Measurements from ENCODE around the gene KIAA1586.

KIAA1586 gene

DNA sequence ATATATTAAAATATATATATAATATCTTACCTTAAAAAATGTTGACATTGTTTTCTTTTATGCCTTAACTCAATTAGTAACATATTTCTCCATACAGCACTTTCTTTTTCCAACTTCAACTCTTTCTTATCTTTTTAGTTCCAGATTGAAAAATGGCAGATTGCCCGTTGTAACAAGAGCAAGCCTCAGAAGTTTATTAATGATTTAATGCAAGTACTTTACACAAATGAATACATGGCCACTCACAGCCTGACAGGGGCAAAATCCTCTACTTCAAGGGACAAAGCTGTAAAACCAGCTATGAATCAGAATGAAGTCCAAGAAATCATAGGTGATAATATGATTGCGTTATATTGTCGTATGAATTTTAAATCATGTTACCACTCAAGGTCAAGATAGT lies 29.4 kb upstream of the KIAA1586 start:
- Histone ChIP-seq H3K18ac (ENCODE audit: low read length) (no peak overlapping the region), H3K4me2 (ENCODE audit: low read length) (no peak overlapping the region), H3K27ac (ENCODE audit: low read depth, low read length) (no peak overlapping the region), H3K36me3 (ENCODE audit: control insufficient read depth in 1 of 2, insufficient read depth in 2 of 2, low read length in 2 of 2) (no peaks in the 10 kb centered on the region), H2AFZ (ENCODE audit: insufficient read depth, low read length, poor library complexity) (no peak overlapping the region), H3K4me3 (ENCODE audit: low read depth, low read length) (no peak overlapping the region), H3K4ac (ENCODE audit: low read depth, low read length) (no peak overlapping the region), H3K9me3 (ENCODE audit: insufficient read depth, low read depth, low read length) (no peaks in the 10 kb centered on the region), H2BK120ac (ENCODE audit: insufficient read depth, low read length, poor library complexity) (no peak overlapping the region), H3K79me1 (ENCODE audit: low read length) (peaks cover 3% of the 10 kb centered on the region), H4K91ac (ENCODE audit: low read depth, low read length) (no peak overlapping the region), H2BK5ac (ENCODE audit: low read depth, low read length, poor library complexity) (no peak overlapping the region), H2BK12ac (ENCODE audit: low read length) (no peak overlapping the region), H3K14ac (ENCODE audit: low read length) (no peak overlapping the region), H3K79me2 (ENCODE audit: control insufficient read depth, insufficient read depth, low read length, poor library complexity) (no peaks in the 10 kb centered on the region), H3K27me3 (ENCODE audit: insufficient read depth, low read length) (no peaks in the 10 kb centered on the region), H4K8ac (ENCODE audit: low read depth, low read length) (no peak overlapping the region), H2AK5ac (ENCODE audit: low read length) (no peak overlapping the region), H3K23ac (ENCODE audit: low read length) (no peak overlapping the region), H3K9ac (ENCODE audit: low read length) (no peak overlapping the region), H3K4me1 (ENCODE audit: control insufficient read depth in 1 of 2, insufficient read depth in 2 of 2, low read length in 2 of 2) (peaks cover 6 to 9% of the 10 kb centered on the region in 2 experiments), H4K12ac (ENCODE audit: low read depth, low read length) (no peak overlapping the region)
- WGBS (ENCODE audit: extremely low coverage, insufficient coverage, insufficient read length) = no CpG with 5 or more reads among the region's 3 CpGs
- DNase-seq = no peak

GRCh38 chr6:57017841-57018240 lies 28.7 kb upstream of the KIAA1586 start:
- no peak overlapping the region for H4K91ac ChIP-seq (ENCODE audit: low read depth, low read length)
- no peaks in the 10 kb centered on the region for H3K79me2 ChIP-seq (ENCODE audit: control insufficient read depth, insufficient read depth, low read length, poor library complexity)
- no peak overlapping the region for H4K8ac ChIP-seq (ENCODE audit: low read depth, low read length)
- no CpG with 5 or more reads among the region's 1 CpG for WGBS (ENCODE audit: extremely low coverage, insufficient coverage, insufficient read length)
- H3K36me3 ChIP-seq (ENCODE audit: control insufficient read depth in 1 of 2, insufficient read depth in 2 of 2, low read length in 2 of 2) = no peaks in the 10 kb centered on the region
- H2BK12ac ChIP-seq (ENCODE audit: low read length) = no peak overlapping the region
- H3K4me1 ChIP-seq (ENCODE audit: control insufficient read depth in 1 of 2, insufficient read depth in 2 of 2, low read length in 2 of 2) = peaks cover 6 to 7% of the 10 kb centered on the region in 2 experiments
- no peak overlapping the region for H3K4me3 ChIP-seq (ENCODE audit: low read depth, low read length)
- no peak overlapping the region for H3K18ac ChIP-seq (ENCODE audit: low read length)
- no peaks in the 10 kb centered on the region for H3K27me3 ChIP-seq (ENCODE audit: insufficient read depth, low read length)
- H3K4me2 ChIP-seq (ENCODE audit: low read length) = no peak overlapping the region
- H3K27ac ChIP-seq (ENCODE audit: low read depth, low read length) = no peak overlapping the region
- H3K14ac ChIP-seq (ENCODE audit: low read length) = no peak overlapping the region
- H3K23ac ChIP-seq (ENCODE audit: low read length) = no peak overlapping the region
- H3K9ac ChIP-seq (ENCODE audit: low read length) = no peak overlapping the region
- no peak overlapping the region for H3K4ac ChIP-seq (ENCODE audit: low read depth, low read length)
- H3K79me1 ChIP-seq (ENCODE audit: low read length) = peaks cover 2% of the 10 kb centered on the region
- no peaks in the 10 kb centered on the region for H3K9me3 ChIP-seq (ENCODE audit: insufficient read depth, low read depth, low read length)
- H2BK120ac ChIP-seq (ENCODE audit: insufficient read depth, low read length, poor library complexity) = no peak overlapping the region
- no peak overlapping the region for H2BK5ac ChIP-seq (ENCODE audit: low read depth, low read length, poor library complexity)
- no peak overlapping the region for H2AFZ ChIP-seq (ENCODE audit: insufficient read depth, low read length, poor library complexity)
- H2AK5ac ChIP-seq (ENCODE audit: low read length) = no peak overlapping the region
- no peak for DNase-seq
- H4K12ac ChIP-seq (ENCODE audit: low read depth, low read length) = no peak overlapping the region

- no peak overlapping the region for H4K91ac ChIP-seq (ENCODE audit: low read depth, low read length)
Observed at GRCh38 chr6:57019434-57019833, 27.1 kb upstream of the KIAA1586 start.

GRCh38 chr6:57021086-57021720 lies 25.3 kb upstream of the KIAA1586 start:
- Histone ChIP-seq H2BK120ac (ENCODE audit: insufficient read depth, low read length, poor library complexity) (peak overlapping the region; percentile 46), H3K18ac (ENCODE audit: low read length) (no peak overlapping the region), H3K79me2 (ENCODE audit: control insufficient read depth, insufficient read depth, low read length, poor library complexity) (no peaks in the 10 kb centered on the region), H4K12ac (ENCODE audit: low read depth, low read length) (no peak overlapping the region), H3K4me3 (ENCODE audit: low read depth, low read length) (no peak overlapping the region), H2AFZ (ENCODE audit: insufficient read depth, low read length, poor library complexity) (no peak overlapping the region), H3K27ac (ENCODE audit: low read depth, low read length) (no peak overlapping the region), H3K9ac (ENCODE audit: low read length) (no peak overlapping the region), H3K4me1 (ENCODE audit: control insufficient read depth in 1 of 2, insufficient read depth in 2 of 2, low read length in 2 of 2) (no peaks in the 10 kb centered on the region), H3K9me3 (ENCODE audit: insufficient read depth, low read depth, low read length) (no peaks in the 10 kb centered on the region), H3K27me3 (ENCODE audit: insufficient read depth, low read length) (no peaks in the 10 kb centered on the region), H3K23ac (ENCODE audit: low read length) (no peak overlapping the region), H2AK5ac (ENCODE audit: low read length) (no peak overlapping the region), H4K8ac (ENCODE audit: low read depth, low read length) (peak overlapping the region; percentile 58), H2BK12ac (ENCODE audit: low read length) (peak overlapping the region; percentile 87), H3K14ac (ENCODE audit: low read length) (no peak overlapping the region), H2BK5ac (ENCODE audit: low read depth, low read length, poor library complexity) (no peak overlapping the region), H3K79me1 (ENCODE audit: low read length) (no peaks in the 10 kb centered on the region), H3K4ac (ENCODE audit: low read depth, low read length) (no peak overlapping the region), H3K36me3 (ENCODE audit: control insufficient read depth in 1 of 2, insufficient read depth in 2 of 2, low read length in 2 of 2) (no peaks in the 10 kb centered on the region), H3K4me2 (ENCODE audit: low read length) (no peak overlapping the region), H4K91ac (ENCODE audit: low read depth, low read length) (no peak overlapping the region)
- DNase-seq = peak in 1 of 2 donors; percentile 80
- WGBS (ENCODE audit: extremely low coverage, insufficient coverage, insufficient read length) = no CpG with 5 or more reads among the region's 1 CpG

More at GRCh38 chr6:57019434-57019833, 27.1 kb upstream of the KIAA1586 start:
- Histone ChIP-seq H3K4ac (ENCODE audit: low read depth, low read length) (no peak overlapping the region), H2AK5ac (ENCODE audit: low read length) (no peak overlapping the region), H3K79me1 (ENCODE audit: low read length) (no peaks in the 10 kb centered on the region), H3K4me2 (ENCODE audit: low read length) (no peak overlapping the region), H2BK120ac (ENCODE audit: insufficient read depth, low read length, poor library complexity) (no peak overlapping the region), H3K9ac (ENCODE audit: low read length) (no peak overlapping the region), H2BK12ac (ENCODE audit: low read length) (no peak overlapping the region), H3K36me3 (ENCODE audit: control insufficient read depth in 1 of 2, insufficient read depth in 2 of 2, low read length in 2 of 2) (no peaks in the 10 kb centered on the region), H3K27ac (ENCODE audit: low read depth, low read length) (no peak overlapping the region), H3K18ac (ENCODE audit: low read length) (no peak overlapping the region), H3K79me2 (ENCODE audit: control insufficient read depth, insufficient read depth, low read length, poor library complexity) (no peaks in the 10 kb centered on the region), H3K23ac (ENCODE audit: low read length) (no peak overlapping the region), H3K27me3 (ENCODE audit: insufficient read depth, low read length) (no peaks in the 10 kb centered on the region), H4K8ac (ENCODE audit: low read depth, low read length) (no peak overlapping the region), H4K12ac (ENCODE audit: low read depth, low read length) (no peak overlapping the region), H3K9me3 (ENCODE audit: insufficient read depth, low read depth, low read length) (no peaks in the 10 kb centered on the region), H3K14ac (ENCODE audit: low read length) (no peak overlapping the region), H2BK5ac (ENCODE audit: low read depth, low read length, poor library complexity) (no peak overlapping the region), H3K4me1 (ENCODE audit: control insufficient read depth in 1 of 2, insufficient read depth in 2 of 2, low read length in 2 of 2) (no peaks in the 10 kb centered on the region), H2AFZ (ENCODE audit: insufficient read depth, low read length, poor library complexity) (no peak overlapping the region), H3K4me3 (ENCODE audit: low read depth, low read length) (no peak overlapping the region)
- no CpG with 5 or more reads among the region's 4 CpGs for WGBS (ENCODE audit: extremely low coverage, insufficient coverage, insufficient read length)
- no peak for DNase-seq

All from trophoblast cell (in vitro differentiated cells and primary cell).